ENCODE data around the gene GRHPR. TPM values are rescaled to one million over a fixed set of nuclear protein-coding genes. Genes with fewer than 3 reads are reported as not detected.

The GRHPR gene
- total RNA-seq, 4 donors from 2014 or later: 120 to 181 (median 141) TPM

GRCh38 chr9:37485389-37486255, 63.1 kb downstream of the GRHPR start, which contains the start of gene POLR1E:
TSS of gene POLR1E (plus strand) at chr9:37485948. CDS start at chr9:37486048, 100 bp downstream.
- intact Hi-C loops (cut with DNase I; ENCODE audit: low total_unique reads): loop anchor here (10.0 kb wide), 1 partner anchor 109 kb away; the partner anchor contains the start of gene TOMM5
- 9 to 10% methylated on average over 35 to 37 of the region's 56 CpGs for WGBS, 2 donors
- peak; percentile 93 to 99 for DNase-seq (ENCODE audit: low spot score in 2 of 2)
- TF ChIP-seq POLR2A (IDR thresholded peaks at IDR 0.05): no peak
- TF ChIP-seq CTCF (IDR thresholded peaks at IDR 0.05): no peak
- H3K4me3 ChIP-seq (ENCODE audit: low read depth, poor library complexity, severe bottlenecking): peak within 1 kb of the TSS; percentile 71

DNA sequence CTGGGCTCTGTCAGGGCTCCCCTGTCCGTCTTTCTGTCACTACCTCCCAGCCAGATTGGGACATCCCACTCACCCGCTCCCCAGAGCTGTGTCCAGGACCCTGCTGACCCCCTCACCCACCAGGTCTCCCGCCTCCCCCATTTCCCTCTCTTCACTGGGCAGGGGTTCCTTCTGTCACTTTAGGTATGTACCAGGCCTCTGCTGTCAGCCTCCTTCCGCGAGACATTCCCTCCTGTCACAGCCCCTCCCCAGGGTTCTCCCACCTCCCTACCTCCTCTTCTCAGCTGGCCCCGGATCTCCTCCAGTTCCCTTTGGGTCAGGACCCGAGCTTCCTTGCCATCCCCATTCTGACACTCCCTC, 63.7 kb downstream of the GRHPR start:
- TF ChIP-seq CTCF (IDR thresholded peaks at IDR 0.05) (no peak), POLR2A (IDR thresholded peaks at IDR 0.05) (no peak)
- DNase-seq (ENCODE audit: low spot score in 2 of 2): no peak
- peak overlapping the region; percentile 71 for H3K4me3 ChIP-seq (ENCODE audit: low read depth, poor library complexity, severe bottlenecking)
- intact Hi-C loops (cut with DNase I; ENCODE audit: low total_unique reads): loop anchor here (10.0 kb wide), 1 partner anchor 109 kb away; the partner anchor contains the start of gene TOMM5
- 2 to 6% methylated on average over 7 of the region's 7 CpGs for WGBS, 2 donors

Other genes starting within 250 kb of the GRHPR start
- gene ZBTB5, start 42.8 kb downstream of the GRHPR start, total RNA-seq: 10 to 100 TPM; 16.1 to 23.4 (median 20.9) TPM
- 10 to 100 TPM; 22.5 to 26.4 (median 25.3) TPM for gene POLR1E, start 63.3 kb downstream of the GRHPR start, total RNA-seq
- 1 to 10 TPM; 2.4 to 5.5 (median 3.7) TPM for gene FBXO10, start 153.7 kb downstream of the GRHPR start, total RNA-seq
- 10 to 100 TPM; 50.4 to 79.1 (median 67.1) TPM for gene TOMM5, start 169.9 kb downstream of the GRHPR start, total RNA-seq
- gene FRMPD1, start 228.3 kb downstream of the GRHPR start, total RNA-seq: 10 to 100 TPM; 12.9 to 23.9 (median 16.2) TPM

Data from lower leg skin (tissue), 4 donors.